K562 (cell line): ENCODE data around the gene FZD1. TPM values are rescaled to one million over a fixed set of nuclear protein-coding genes. Genes with fewer than 3 reads are reported as not detected.

ENCODE experiments used
- ATAC-seq: fragments of 200-7000 bp; cut with Tn5 transposase; 3 replicates; pipeline ENCODE4 v1.9.1; 2020; ENCODE audit warnings: moderate library complexity
- BruUV-seq: library from RNA; stranded (reverse); fragments of 400-500 nt; replicated peaks from 2 replicates; lab custom pipeline; 2021; lab: Mats Ljungman, UMichigan
- CTCF ChIA-PET: fragments of 300-600 bp; formaldehyde crosslinking; extraction: SDS; loops from one replicate; lab custom pipeline; 2021; ENCODE audit warnings: low intra/inter-chr PET ratio; lab: Yijun Ruan, JAX
- POLR2A ChIA-PET: fragments of 300-600, 350-650 bp; sonication (Branson Sonifier 250); formaldehyde crosslinking; extraction: SDS; loops from one replicate; lab custom pipeline; 2021; ENCODE audit warnings: antibody characterized with exemption, inconsistent platforms; lab: Yijun Ruan, JAX
- DNase-seq, 4 experiments: peaks; one replicate each; pipeline versions ENCODE4 v3.0.0 to v3.0.0-alpha.2; 2011 to 2018; ENCODE audit warnings: low spot score in 3 of 4, mixed read lengths in 3 of 4; ENCODE audit errors: extremely low read depth in 1 of 4
- FAIRE-seq: peaks from 2 replicates; lab custom pipeline; 2011; peaks lifted over from hg19 to GRCh38; lab: Jason Lieb, UNC
- H2AFZ ChIP-seq: 2 replicates; pipeline ENCODE4 v1.6.0; 2011; ENCODE audit warnings: low read depth, low read length, control low read depth, inconsistent platforms
- H3K27ac ChIP-seq: fragments of 200-600 bp; 3 replicates; pipeline ENCODE4 v1.8.0; 2011; ENCODE audit warnings: low read depth, mild to moderate bottlenecking, control low read depth, inconsistent platforms, low read length, moderate library complexity, mixed read lengths; ENCODE audit errors: extremely low read depth
- H3K27me3 ChIP-seq, 2 experiments: fragments of 300-600 bp in 1 of 2; 2 replicates in 1 of 2; 3 replicates in 1 of 2; pipeline versions ENCODE4 v1.6.0 to v1.8.0; 2011; ENCODE audit warnings: inconsistent platforms in 2 of 2, low read length in 2 of 2, mild to moderate bottlenecking in 1 of 2, mixed read lengths in 1 of 2, moderate library complexity in 1 of 2; ENCODE audit not compliant: control insufficient read depth in 2 of 2, insufficient read depth in 2 of 2
- H3K36me3 ChIP-seq: fragments of 300-600 bp; 3 replicates; pipeline ENCODE4 v1.8.0; 2011; ENCODE audit warnings: mild to moderate bottlenecking, low read length, inconsistent platforms; ENCODE audit not compliant: control insufficient read depth, insufficient read depth
- H3K4me1 ChIP-seq, 2 experiments: fragments of 200-600 bp in 1 of 2; replicated peaks in 1 of 2; 2 replicates in 1 of 2; 3 replicates in 1 of 2; pipeline versions ENCODE4 v1.5.1 to v1.8.0; 2011; ENCODE audit warnings: inconsistent platforms in 2 of 2, low read length in 2 of 2, mild to moderate bottlenecking in 1 of 2, mixed read lengths in 1 of 2, moderate library complexity in 1 of 2; ENCODE audit not compliant: control insufficient read depth in 2 of 2, insufficient read depth in 2 of 2
- H3K4me2 ChIP-seq: 2 replicates; pipeline ENCODE4 v1.6.1; 2011; ENCODE audit warnings: low read length, control low read depth, inconsistent platforms, mixed read lengths; ENCODE audit not compliant: insufficient read depth
- H3K4me3 ChIP-seq: fragments of 200-600 bp; sonication (generic), shearing (Covaris generic); 2 replicates; pipeline ENCODE4 v1.5.1; 2016; ENCODE audit warnings: control low read depth, inconsistent platforms
- H3K79me2 ChIP-seq: fragments of 200-600 bp; 3 replicates; pipeline ENCODE4 v1.8.0; 2011; ENCODE audit warnings: low read length, inconsistent platforms; ENCODE audit not compliant: control insufficient read depth, insufficient read depth
- H3K9ac ChIP-seq, 2 experiments: 2 replicates each; pipeline versions ENCODE4 v1.6.0 to v1.6.1; 2011; ENCODE audit warnings: low read depth in 2 of 2, low read length in 2 of 2, control low read depth in 1 of 2, inconsistent platforms in 1 of 2, mild to moderate bottlenecking in 1 of 2, mixed read lengths in 1 of 2; ENCODE audit not compliant: insufficient read depth in 1 of 2
- H3K9me1 ChIP-seq: one replicate; pipeline ENCODE4 v1.6.0; 2011; ENCODE audit warnings: inconsistent platforms, mild to moderate bottlenecking, low read length, moderate library complexity; ENCODE audit not compliant: control insufficient read depth, insufficient read depth
- H3K9me3 ChIP-seq: replicated peaks from 2 replicates; pipeline ENCODE4 v1.5.1; 2011; ENCODE audit warnings: low read depth, low read length, inconsistent platforms; ENCODE audit not compliant: control insufficient read depth, insufficient read depth
- H4K20me1 ChIP-seq: replicated peaks from 2 replicates; pipeline ENCODE4 v1.6.1; 2011; ENCODE audit warnings: low read length, inconsistent platforms, mixed read lengths; ENCODE audit not compliant: control insufficient read depth, insufficient read depth
- PHF8 ChIP-seq: fragments of 200-600 bp; sonication (generic); IDR thresholded peaks from 2 replicates; pipeline ENCODE4 v1.6.1; 2012; ENCODE audit warnings: mixed run types, mild to moderate bottlenecking, inconsistent platforms, low read length, moderate library complexity, borderline replicate concordance
- RAD51 ChIP-seq: fragments of 450-650 bp; IDR thresholded peaks from 2 replicates; pipeline ENCODE4 v1.7.1; 2016; ENCODE audit warnings: low read depth, mild to moderate bottlenecking, borderline replicate concordance
- SRSF9 ChIP-seq: fragments of 200-400 bp; formaldehyde crosslinking; IDR thresholded peaks from 2 replicates; pipeline ENCODE4 v1.6.1; 2017; ENCODE audit warnings: low read depth, low read length, borderline replicate concordance
- TFE3 ChIP-seq: fragments of 450-650 bp; formaldehyde crosslinking; IDR thresholded peaks from 2 replicates; pipeline ENCODE4 v1.4.0; 2020; ENCODE audit warnings: mild to moderate bottlenecking, mixed read lengths
- TRIM28 ChIP-seq: fragments of 450-650 bp; IDR thresholded peaks from 2 replicates; pipeline ENCODE4 v1.6.1; 2017
- WGBS: fragments of 100-300 bp; shearing (Covaris generic); methylation state at CpG from one replicate; pipeline ENCODE4 v1.1.6; 2016; ENCODE audit warnings: low coverage, mixed read lengths; ENCODE audit not compliant: insufficient coverage; ENCODE audit errors: missing lambda C conversion rate; 5-methylcytosine and 5-hydroxymethylcytosine counted together
- in situ Hi-C: fragments of 300-500 bp; cut with MboI; formaldehyde crosslinking; loops from 4 replicates; pipeline ENCODE4 v1.15.0; 2018; ENCODE audit warnings: inconsistent platforms, mixed read lengths
- intact Hi-C: fragments of 100-400 bp; cut with micrococcal nuclease; formaldehyde crosslinking; loops from 2 replicates; pipeline ENCODE4 v1.14.2; 2022
- polyA plus RNA-seq, 8 experiments: library from polyadenylated mRNA; depleted of rRNA in 4 of 8; stranded (reverse) in 5 of 8; unstranded in 3 of 8; fragments of >200 nt; fragmentation: Nextera tagmentation in 2 of 8; fragmentation: Illumina TruSeq in 1 of 8; extraction: Ambion mirVana in 2 of 8; extraction: Trizol in 1 of 8; gene quantifications; 2 replicates each; pipeline versions ENCODE4 v1.2.1 to v1.2.3, GENCODE V29; 2011 to 2014; ENCODE audit warnings: inconsistent platforms in 1 of 8, missing spikeins in 1 of 8
- total RNA-seq, 7 experiments: library from RNA; depleted of rRNA in 6 of 7; stranded (reverse); fragments of >200 nt in 6 of 7; fragmentation: Illumina TruSeq in 2 of 7; extraction: Trizol in 2 of 7; gene quantifications; 2 replicates each; pipeline versions ENCODE4 v1.2.1 to v1.2.3, GENCODE V29; 2011 to 2021; ENCODE audit warnings: low replicate concordance in 1 of 7

The FZD1 gene
- total and polyA plus RNA-seq, 9 of the 15 experiments (the other 6 are each of a cell fraction or from before 2014, with no cell fraction given) = 0.25 to 5.1 (median 1.8) TPM

GRCh38 chr7:91295576-91295975 is 31.3 kb downstream of the FZD1 start (continued):
- TF ChIP-seq RAD51 (no peak), SRSF9 (no peak)

GRCh38 chr7:91297939-91298338 is 33.7 kb downstream of the FZD1 start:
- no peaks in the 10 kb centered on the region for H3K79me2 ChIP-seq
- no peaks in the 10 kb centered on the region for H3K27me3 ChIP-seq
- H3K9me3 ChIP-seq = no peaks in the 10 kb centered on the region
- no peaks in the 10 kb centered on the region for H3K36me3 ChIP-seq
- peaks cover 12 to 24% of the 10 kb centered on the region in 2 experiments; a peak in 4 of 5 replicates for H3K4me1 ChIP-seq
- FAIRE-seq (no peak), ATAC-seq (no peak), DNase-seq (no peak)
- no peak overlapping the region for H3K27ac ChIP-seq
- no peak overlapping the region for H3K4me2 ChIP-seq
- in situ Hi-C loops (no loop called here), intact Hi-C loops (no loop called here)
- no peaks in the 10 kb centered on the region for H3K9me1 ChIP-seq
- 75% methylated on average over 1 of the region's 1 CpG for WGBS
- BruUV-seq = no TSS peak
- no peaks in the 10 kb centered on the region for H4K20me1 ChIP-seq
- no peak overlapping the region for H2AFZ ChIP-seq
- H3K9ac ChIP-seq = no peak overlapping the region
- ChIA-PET POLR2A (interaction anchor here (0.7 kb wide), 1 partner anchor 1241 kb away, joined by 3 read pairs; no protein-coding TSS in a partner anchor), CTCF (no interaction called here)
- TF ChIP-seq TFE3 (CRISPR knock-in tag) (peak; percentile 58), TRIM28 (no peak), PHF8 (no peak)
- no peak overlapping the region for H3K4me3 ChIP-seq
